Upper lobe of left lung (tissue), 6 donors: ENCODE data around the gene EXOC2. TPM values are rescaled to one million over a fixed set of nuclear protein-coding genes. Genes with fewer than 3 reads are reported as not detected.
A peak's percentile ranks its signal among the peaks of the same experiment; 100 is the strongest.

Source experiments
- ATAC-seq, 2 donors: fragments of 200-7000 bp; cut with Tn5 transposase; one replicate each; pipeline ENCODE4 v1.9.1; 2022; ENCODE audit warnings: mild to moderate bottlenecking in 2 of 2, moderate library complexity in 2 of 2; ENCODE audit not compliant: low FRiP score in 2 of 2
- DNase-seq, 2 donors: peaks; one replicate each; pipeline ENCODE4 v3.0.0-alpha.2; 2019 to 2020
- H3K27ac ChIP-seq, 4 donors: fragments of 200-600 bp; sonication (generic); one replicate each; pipeline ENCODE4 v1.5.1; 2016 to 2019
- H3K27me3 ChIP-seq, 4 donors: fragments of 200-600 bp; sonication (generic); one replicate each; pipeline ENCODE4 v1.5.1; 2017 to 2019
- H3K36me3 ChIP-seq, 4 donors: fragments of 200-600 bp; sonication (generic); one replicate each; pipeline ENCODE4 v1.5.1; 2016 to 2019
- H3K4me1 ChIP-seq, 4 donors: fragments of 200-600 bp; sonication (generic); one replicate each; pipeline ENCODE4 v1.5.1; 2018 to 2019
- H3K4me3 ChIP-seq, 4 donors: fragments of 200-600 bp; sonication (generic); one replicate each; pipeline ENCODE4 v1.5.1; 2017 to 2019; ENCODE audit warnings: mild to moderate bottlenecking in 2 of 4, moderate library complexity in 1 of 4
- H3K9me3 ChIP-seq, 4 donors: fragments of 200-600 bp; sonication (generic); one replicate each; pipeline ENCODE4 v1.5.1; 2018 to 2019
- EP300 ChIP-seq, 4 donors: sonication (generic); formaldehyde crosslinking; IDR thresholded peaks; one replicate each; pipeline ENCODE4 v1.5.1; 2017; ENCODE audit warnings: antibody characterized with exemption in 4 of 4, control low read depth in 2 of 4
- POLR2A ChIP-seq, 4 donors: fragments of 450-650 bp; IDR thresholded peaks; one replicate each; pipeline ENCODE4 v1.5.1; 2016 to 2017; ENCODE audit warnings: antibody characterized with exemption in 4 of 4, mild to moderate bottlenecking in 2 of 4
- POLR2AphosphoS5 ChIP-seq, 2 donors: sonication (generic); formaldehyde crosslinking; IDR thresholded peaks; one replicate each; pipeline ENCODE4 v1.5.1; 2017; ENCODE audit warnings: antibody characterized with exemption in 2 of 2
- WGBS, 2 donors: methylation state at CpG; one replicate each; pipeline ENCODE4 v1.1.5; 2017 to 2018; 5-methylcytosine and 5-hydroxymethylcytosine counted together
- total RNA-seq, 6 donors: library from RNA; depleted of rRNA in 4 of 6; stranded (reverse); fragments of >200 nt in 4 of 6; gene quantifications; one replicate each; pipeline versions ENCODE4 v1.1.0 to v1.2.1, GENCODE V29; 2016 to 2021
- TF ChIP-seq, protein P1 (sequence below), 6 experiments: fragments of 450-650 bp in 4 of 6; fragments of 200-600 bp in 2 of 6; sonication (generic) in 2 of 6; IDR thresholded peaks; one replicate each; pipeline ENCODE4 v1.5.1; 2016 to 2019; ENCODE audit warnings: antibody characterized with exemption in 6 of 6
- donor health status: DM: no; HTN: no; CAD: no; lungs with moderate emphysema.
- donor health status: DM: no; HTN: yes; CAD: no; lungs with severe emphysema.

EXOC2 gene
- total RNA-seq, 6 donors from 2014 or later, result 16.5 to 31.4 (median 24.4) TPM

DNA sequence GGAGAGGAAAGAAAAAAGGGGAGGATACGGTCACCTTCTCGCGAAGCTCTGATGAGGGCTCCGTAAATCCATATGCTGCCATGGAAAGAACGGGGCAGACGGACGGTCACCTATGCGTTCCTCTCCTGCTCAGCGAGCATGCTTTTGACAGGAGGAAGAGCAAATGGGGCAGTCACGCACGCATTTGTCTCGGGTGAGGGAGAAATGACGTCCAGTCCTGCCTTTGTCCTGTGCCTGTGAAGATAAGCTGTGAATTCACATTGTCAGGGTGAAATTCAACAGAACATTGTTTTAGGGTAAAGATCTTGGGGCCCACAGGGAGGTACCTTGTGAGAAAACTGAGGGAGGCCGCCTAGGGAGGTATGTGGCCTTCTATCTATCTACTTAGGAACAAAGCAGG lies 217.6 kb downstream of the EXOC2 start:
- no peak overlapping the region for H3K4me3 ChIP-seq
- H3K36me3 ChIP-seq, result no peaks in the 10 kb centered on the region
- no peak overlapping the region for H3K27ac ChIP-seq
- TF ChIP-seq POLR2AphosphoS5 (IDR thresholded peaks at IDR 0.05) (no peak), POLR2A (IDR thresholded peaks at IDR 0.05) (no peak)
- no peaks in the 10 kb centered on the region for H3K9me3 ChIP-seq
- peaks cover 0 to 7% (median 3%) of the 10 kb centered on the region in 4 donors for H3K4me1 ChIP-seq
- ATAC-seq, result no peak
- DNase-seq, result no peak
- WGBS, 2 donors, result 59 to 63% methylated on average over 14 of the region's 14 CpGs
- no peaks in the 10 kb centered on the region for H3K27me3 ChIP-seq

DNA sequence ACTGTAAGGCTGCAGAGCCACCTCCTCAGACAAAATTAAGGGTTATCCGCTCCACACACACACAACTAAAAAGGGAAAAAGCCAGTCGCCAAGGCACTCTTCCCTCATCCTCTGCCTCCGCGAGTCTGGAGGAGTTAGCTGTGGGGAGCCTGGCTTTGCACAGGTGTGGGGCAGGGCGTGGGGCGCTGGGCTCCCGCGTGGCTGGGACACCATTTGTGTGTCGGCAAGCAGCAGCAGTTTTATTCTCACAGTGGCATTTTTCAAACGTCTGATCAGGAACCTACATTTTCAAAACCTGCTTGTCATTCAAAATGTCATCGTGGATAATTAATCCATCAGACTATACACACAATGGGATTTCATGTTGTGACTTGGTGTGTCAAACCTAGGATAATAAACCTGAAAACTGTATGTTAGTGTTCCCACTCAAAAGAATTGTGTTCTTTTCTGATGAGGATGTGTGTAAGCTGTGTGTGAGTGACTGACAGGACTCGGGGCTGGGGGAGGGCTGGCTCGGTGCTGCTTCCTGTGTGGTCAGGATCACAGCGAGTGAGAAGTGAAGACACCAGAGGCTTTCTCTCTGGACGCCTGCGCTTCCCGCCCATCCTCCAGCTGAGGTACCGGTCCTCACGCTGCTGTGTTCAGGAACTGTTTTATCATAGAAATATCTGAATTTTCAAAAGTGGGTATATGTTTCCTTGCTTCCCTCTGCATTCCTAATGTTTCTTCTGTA lies 218.3 kb downstream of the EXOC2 start:
- H3K27ac ChIP-seq, result no peak overlapping the region
- TF ChIP-seq POLR2AphosphoS5 (IDR thresholded peaks at IDR 0.05), result no peak
- TF ChIP-seq, protein P1, sequence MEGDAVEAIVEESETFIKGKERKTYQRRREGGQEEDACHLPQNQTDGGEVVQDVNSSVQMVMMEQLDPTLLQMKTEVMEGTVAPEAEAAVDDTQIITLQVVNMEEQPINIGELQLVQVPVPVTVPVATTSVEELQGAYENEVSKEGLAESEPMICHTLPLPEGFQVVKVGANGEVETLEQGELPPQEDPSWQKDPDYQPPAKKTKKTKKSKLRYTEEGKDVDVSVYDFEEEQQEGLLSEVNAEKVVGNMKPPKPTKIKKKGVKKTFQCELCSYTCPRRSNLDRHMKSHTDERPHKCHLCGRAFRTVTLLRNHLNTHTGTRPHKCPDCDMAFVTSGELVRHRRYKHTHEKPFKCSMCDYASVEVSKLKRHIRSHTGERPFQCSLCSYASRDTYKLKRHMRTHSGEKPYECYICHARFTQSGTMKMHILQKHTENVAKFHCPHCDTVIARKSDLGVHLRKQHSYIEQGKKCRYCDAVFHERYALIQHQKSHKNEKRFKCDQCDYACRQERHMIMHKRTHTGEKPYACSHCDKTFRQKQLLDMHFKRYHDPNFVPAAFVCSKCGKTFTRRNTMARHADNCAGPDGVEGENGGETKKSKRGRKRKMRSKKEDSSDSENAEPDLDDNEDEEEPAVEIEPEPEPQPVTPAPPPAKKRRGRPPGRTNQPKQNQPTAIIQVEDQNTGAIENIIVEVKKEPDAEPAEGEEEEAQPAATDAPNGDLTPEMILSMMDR (IDR thresholded peaks at IDR 0.05), result no peak
- TF ChIP-seq EP300 (IDR thresholded peaks at IDR 0.05), result no peak
- TF ChIP-seq POLR2A (IDR thresholded peaks at IDR 0.05), result no peak
- H3K36me3 ChIP-seq, result no peaks in the 10 kb centered on the region
- ATAC-seq, result peak; percentile 48 to 59
- no peaks in the 10 kb centered on the region for H3K27me3 ChIP-seq
- H3K4me3 ChIP-seq, result no peak overlapping the region
- no peaks in the 10 kb centered on the region for H3K9me3 ChIP-seq
- WGBS, 2 donors, result 33 to 40% methylated on average over 17 to 19 of the region's 19 CpGs
- DNase-seq, result peak in 1 of 2 donors; percentile 60
- H3K4me1 ChIP-seq, result peaks cover 0 to 7% (median 3%) of the 10 kb centered on the region in 4 donors

DNA sequence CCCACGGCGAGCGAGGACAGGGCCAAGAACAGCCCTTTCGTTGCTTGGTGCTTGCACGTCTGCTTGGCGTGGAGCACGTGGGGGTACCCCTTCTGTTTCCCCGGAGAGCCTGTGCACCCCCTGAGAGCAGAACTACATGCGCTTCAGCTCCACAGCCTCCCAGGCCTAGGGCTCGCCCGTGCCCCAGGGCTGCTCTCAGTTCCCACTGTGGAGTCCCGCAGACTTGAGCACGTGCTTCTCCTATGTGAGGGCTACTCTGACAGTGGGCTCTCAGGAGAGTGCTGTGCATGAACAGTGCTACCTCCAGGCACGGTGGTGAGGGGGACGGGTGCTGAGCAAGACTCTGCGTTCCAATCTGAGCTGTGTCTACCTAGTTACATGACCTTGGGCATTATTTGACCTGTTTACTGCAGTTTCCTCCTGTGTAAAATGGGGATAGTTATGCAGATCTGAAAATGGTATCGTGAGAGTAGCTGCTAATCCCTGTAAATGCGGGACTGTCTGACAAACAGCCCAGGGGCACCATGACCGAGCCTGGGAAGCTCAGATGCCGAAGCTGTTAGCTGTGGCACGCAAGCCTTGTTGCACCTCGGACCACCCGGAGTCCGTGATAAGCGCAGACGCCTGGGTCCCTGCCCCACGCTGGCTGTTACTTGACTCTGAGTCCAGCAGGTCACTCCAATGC lies 219.0 kb downstream of the EXOC2 start:
- H3K27me3 ChIP-seq, result no peaks in the 10 kb centered on the region
- DNase-seq (peak in 1 of 2 donors; percentile 60), ATAC-seq (peak; percentile 35 to 40)
- H3K9me3 ChIP-seq, result no peaks in the 10 kb centered on the region
- no peak for TF ChIP-seq EP300 (IDR thresholded peaks at IDR 0.05)
- TF ChIP-seq POLR2A (IDR thresholded peaks at IDR 0.05), result no peak
- TF ChIP-seq, protein P1 (IDR thresholded peaks at IDR 0.05), result no peak
- WGBS, 2 donors, result 84 to 89% methylated on average over 13 to 27 of the region's 27 CpGs
- peaks cover 0 to 7% (median 3%) of the 10 kb centered on the region in 4 donors for H3K4me1 ChIP-seq
- H3K27ac ChIP-seq, result no peak overlapping the region
- no peak overlapping the region for H3K4me3 ChIP-seq
- no peaks in the 10 kb centered on the region for H3K36me3 ChIP-seq

DNA sequence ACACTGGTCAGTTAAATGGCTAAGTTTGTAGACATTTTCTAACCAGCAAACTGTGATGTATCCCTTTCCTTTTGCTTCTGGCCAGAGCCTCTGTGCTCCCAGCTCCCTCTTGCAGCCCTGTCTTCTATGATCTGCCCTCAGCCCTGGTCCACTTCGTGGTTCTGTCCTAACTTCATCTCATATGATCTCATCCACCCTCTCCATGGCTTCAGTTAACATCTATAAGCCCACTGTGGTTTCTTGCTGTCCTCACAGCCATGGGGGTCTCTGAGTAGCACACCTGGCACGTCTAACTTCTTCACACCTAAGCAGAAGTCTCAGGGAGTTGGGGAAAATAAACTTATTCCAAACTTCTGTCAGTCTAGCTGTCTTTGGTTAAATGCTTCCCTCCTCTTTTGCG lies 219.6 kb downstream of the EXOC2 start:
- Histone ChIP-seq H3K4me3 (no peak overlapping the region), H3K4me1 (peaks cover 0 to 7% (median 3%) of the 10 kb centered on the region in 4 donors), H3K27ac (no peak overlapping the region), H3K9me3 (no peaks in the 10 kb centered on the region), H3K27me3 (no peaks in the 10 kb centered on the region), H3K36me3 (no peaks in the 10 kb centered on the region)
- WGBS, 2 donors, result 80 to 82% methylated on average over 2 to 3 of the region's 3 CpGs
- ATAC-seq (no peak), DNase-seq (no peak)
- TF ChIP-seq POLR2AphosphoS5 (IDR thresholded peaks at IDR 0.05), result no peak
- TF ChIP-seq, protein P1 (IDR thresholded peaks at IDR 0.05), result no peak
- no peak for TF ChIP-seq POLR2A (IDR thresholded peaks at IDR 0.05)
- no peak for TF ChIP-seq EP300 (IDR thresholded peaks at IDR 0.05)

DNA sequence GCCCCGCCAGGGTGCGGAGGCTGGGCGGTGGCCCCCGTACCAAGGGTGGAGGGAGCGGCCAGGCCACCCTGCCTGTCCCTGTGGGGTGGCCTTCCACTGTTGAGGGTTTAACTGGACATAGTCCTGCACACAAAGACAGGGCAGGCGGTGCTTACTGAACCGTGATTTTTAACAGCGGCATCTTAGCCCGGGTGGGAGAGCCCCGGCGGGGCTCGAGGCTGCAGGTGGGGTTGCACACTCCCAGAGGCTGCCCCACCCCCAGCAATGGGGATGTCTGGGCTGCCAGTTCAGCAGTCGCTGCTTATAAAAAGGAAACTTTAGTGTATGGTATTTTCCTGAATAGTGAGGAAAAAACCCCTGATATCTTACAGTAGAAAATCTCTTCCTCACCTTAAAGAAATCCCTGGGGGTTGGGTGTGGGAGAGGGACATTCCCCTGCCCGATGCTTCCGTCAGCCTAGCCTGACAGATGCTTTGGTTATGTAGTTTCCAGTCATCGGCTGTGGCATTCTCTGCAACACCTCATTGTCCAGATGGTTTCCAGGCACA lies 222.0 kb downstream of the EXOC2 start:
- no peaks in the 10 kb centered on the region for H3K36me3 ChIP-seq
- no peak for TF ChIP-seq EP300 (IDR thresholded peaks at IDR 0.05)
- TF ChIP-seq POLR2A (IDR thresholded peaks at IDR 0.05), result no peak
- TF ChIP-seq POLR2AphosphoS5 (IDR thresholded peaks at IDR 0.05), result no peak
- TF ChIP-seq, protein P1 (IDR thresholded peaks at IDR 0.05), result no peak
- ATAC-seq (no peak), DNase-seq (peak in 1 of 2 donors; percentile 59)
- H3K4me3 ChIP-seq, result no peak overlapping the region
- 79 to 85% methylated on average over 9 to 16 of the region's 16 CpGs for WGBS, 2 donors
- peaks cover 0 to 7% (median 3%) of the 10 kb centered on the region in 4 donors for H3K4me1 ChIP-seq
- H3K27ac ChIP-seq, result no peak overlapping the region
- no peaks in the 10 kb centered on the region for H3K9me3 ChIP-seq
- H3K27me3 ChIP-seq, result no peaks in the 10 kb centered on the region
